GM19351 (cell line): ENCODE data around the gene AXIN2.
A peak's percentile ranks its signal among the peaks of the same experiment; 100 is the strongest.

ENCODE experiments used
- ATAC-seq: cut with Tn5 transposase; IDR thresholded peaks from one replicate; pipeline ENCODE4 v1.9.1; 2021; ENCODE audit warnings: mild to moderate bottlenecking, moderate library complexity; ENCODE audit not compliant: unreplicated experiment

Gene AXIN2

GRCh38 chr17:65561452-65562205 lies at the start of gene AXIN2:
TSS of gene AXIN2 (minus strand) at chr17:65561648. CDS start at chr17:65558620, 3,028 bp downstream.
- ATAC-seq, result peak; percentile 72

GRCh38 chr17:65609749-65610148 lies 48.3 kb upstream of the AXIN2 start:
- ATAC-seq, result no peak

DNA sequence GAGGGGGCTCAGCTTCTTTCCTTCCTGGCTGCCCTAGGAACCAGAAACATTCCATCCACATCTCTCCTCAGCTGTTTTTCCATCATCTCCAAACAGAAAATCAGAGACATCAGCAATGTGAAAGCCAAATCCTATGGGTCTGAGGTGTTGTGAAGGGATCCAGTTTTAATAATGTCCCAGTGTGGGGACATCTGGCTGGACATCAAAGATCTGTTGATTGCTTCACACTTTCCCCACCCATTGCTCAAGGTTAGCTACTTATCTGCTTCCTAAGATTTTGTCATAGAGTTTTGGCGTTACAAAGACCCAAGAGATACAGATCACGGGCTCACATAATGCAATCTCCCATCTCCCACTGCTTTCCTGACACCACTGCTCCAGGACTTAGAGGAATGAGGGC lies 47.8 kb upstream of the AXIN2 start:
- no peak for ATAC-seq

GRCh38 chr17:65604070-65604469 lies 42.6 kb upstream of the AXIN2 start:
- no peak for ATAC-seq

GRCh38 chr17:65601881-65602280 lies 40.4 kb upstream of the AXIN2 start:
- no peak for ATAC-seq

- no peak for ATAC-seq
Measured at GRCh38 chr17:65601145-65601544, 39.7 kb upstream of the AXIN2 start.

GRCh38 chr17:65600518-65600917 lies 39.1 kb upstream of the AXIN2 start:
- ATAC-seq, result no peak

GRCh38 chr17:65599650-65600049 lies 38.2 kb upstream of the AXIN2 start:
- no peak for ATAC-seq

- ATAC-seq, result no peak
Measured at GRCh38 chr17:65598746-65599145, 37.3 kb upstream of the AXIN2 start.

- no peak for ATAC-seq
Measured at GRCh38 chr17:65595071-65595656, 33.7 kb upstream of the AXIN2 start.

- no peak for ATAC-seq
Measured at GRCh38 chr17:65593855-65594845, 32.7 kb upstream of the AXIN2 start.

DNA sequence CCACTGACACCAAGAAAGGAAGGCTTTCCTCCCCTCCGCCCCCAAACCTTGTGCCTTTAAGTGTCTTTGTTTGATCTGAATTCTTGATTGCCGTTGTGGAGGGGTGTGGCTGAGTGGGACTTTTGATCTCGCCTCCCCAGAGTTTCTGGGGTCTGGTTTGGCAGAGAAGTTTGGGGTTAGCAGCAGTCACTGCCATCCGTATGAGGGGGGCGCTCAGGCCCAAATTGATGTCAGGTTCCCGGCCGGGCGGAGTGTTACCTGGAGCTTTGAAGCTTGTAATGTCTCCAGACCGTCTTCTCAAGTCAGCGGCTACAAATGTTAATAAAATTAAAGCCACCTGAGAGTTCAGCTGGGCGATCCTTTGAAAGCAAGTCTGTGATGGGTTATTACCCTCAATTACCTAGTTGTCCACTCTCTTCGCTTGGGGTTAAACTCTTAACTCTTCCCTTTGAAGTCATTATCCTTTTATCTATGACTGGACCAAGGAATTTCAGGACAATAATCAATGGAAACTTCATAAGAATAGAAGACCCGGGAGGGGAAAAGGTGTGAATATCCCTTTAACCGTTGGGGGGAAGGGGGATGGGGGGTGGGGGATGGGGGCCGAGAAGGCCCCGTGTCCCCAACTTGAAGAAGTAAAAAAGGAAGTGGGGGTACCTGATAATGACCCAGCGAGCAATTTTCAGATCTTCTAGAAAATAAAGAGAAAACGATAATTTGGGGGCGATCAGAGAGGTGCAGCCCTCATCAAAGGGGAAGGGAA lies 31.8 kb upstream of the AXIN2 start:
- no peak for ATAC-seq

- ATAC-seq, result no peak
Measured at GRCh38 chr17:65592125-65592965, 30.9 kb upstream of the AXIN2 start.

GRCh38 chr17:65589321-65589720 lies 27.9 kb upstream of the AXIN2 start:
- no peak for ATAC-seq

- ATAC-seq, result no peak
Measured at GRCh38 chr17:65588181-65588808, 26.8 kb upstream of the AXIN2 start.

- ATAC-seq, result no peak
Measured at GRCh38 chr17:65587534-65588180, 26.2 kb upstream of the AXIN2 start.

- no peak for ATAC-seq
Measured at GRCh38 chr17:65586899-65587298, 25.5 kb upstream of the AXIN2 start.

GRCh38 chr17:65584604-65585521 lies 23.4 kb upstream of the AXIN2 start:
- no peak for ATAC-seq
